ENCODE data around the gene CPLANE1. TPM values are rescaled to one million over a fixed set of nuclear protein-coding genes. Genes with fewer than 3 reads are reported as not detected.

The CPLANE1 gene
- total and polyA plus RNA-seq, 10 of the 15 experiments (the other 5 are each of a cell fraction or from before 2014, with no cell fraction given): 1.7 to 14.8 (median 6.7) TPM

GRCh38 chr5:37197340-37198050 is 51.7 kb downstream of the CPLANE1 start (continued):
- TF ChIP-seq CREB1 (IDR thresholded peaks at IDR 0.05; ENCODE audit: low read depth) (no peak), EED (IDR thresholded peaks at IDR 0.05; ENCODE audit: low read depth) (no peak), PAX5 (IDR thresholded peaks at IDR 0.05; ENCODE audit: borderline replicate concordance, low read depth, low read length) (no peak), ZNF622 (IDR thresholded peaks at IDR 0.05) (no peak), SUZ12 (IDR thresholded peaks at IDR 0.05; ENCODE audit: unreplicated experiment) (no peak), TCF3 (IDR thresholded peaks at IDR 0.05; ENCODE audit: borderline replicate concordance, insufficient read depth, low read depth, low read length) (no peak), ZSCAN29 (IDR thresholded peaks at IDR 0.05) (no peak), RBBP5 (conservative IDR thresholded peaks at IDR 0.05) (no peak), ATF2 (IDR thresholded peaks at IDR 0.05; ENCODE audit: low read length) (no peak), USF1 (IDR thresholded peaks at IDR 0.05; ENCODE audit: borderline replicate concordance, extremely low read length, insufficient read depth, low read depth, low read length) (no peak), POU2F2 (IDR thresholded peaks at IDR 0.05; ENCODE audit: borderline replicate concordance, low read depth, low read length) (no peak), BRCA1 (IDR thresholded peaks at IDR 0.05; ENCODE audit: low read depth, low read length) (no peak), KDM1A (IDR thresholded peaks at IDR 0.05; ENCODE audit: borderline replicate concordance) (no peak), MYB (IDR thresholded peaks at IDR 0.05; ENCODE audit: borderline replicate concordance, low read depth, low read length) (no peak), RUNX3 (IDR thresholded peaks at IDR 0.05; ENCODE audit: low read length) (peak; percentile 78), ATF3 (IDR thresholded peaks at IDR 0.05; ENCODE audit: borderline replicate concordance, extremely low read depth, low read depth, low read length) (no peak), CHD4 (IDR thresholded peaks at IDR 0.05) (no peak), IKZF2 (IDR thresholded peaks at IDR 0.05) (peak; percentile 53 to 63; a peak in 2 of 4 replicates), PKNOX1 (IDR thresholded peaks at IDR 0.05) (no peak), CEBPB (IDR thresholded peaks at IDR 0.05; ENCODE audit: borderline replicate concordance in 1 of 2, low read depth in 2 of 2, low read length in 2 of 2) (no peak), POLR2A (IDR thresholded peaks at IDR 0.05; ENCODE audit: low read depth, low read length) (no peak), TCF7 (IDR thresholded peaks at IDR 0.05; ENCODE audit: borderline replicate concordance) (no peak), ZBED1 (IDR thresholded peaks at IDR 0.05; ENCODE audit: borderline replicate concordance) (no peak), MAX (IDR thresholded peaks at IDR 0.05; ENCODE audit: low read depth, low read length) (no peak), BMI1 (IDR thresholded peaks at IDR 0.05; ENCODE audit: borderline replicate concordance) (no peak), BCL3 (IDR thresholded peaks at IDR 0.05; ENCODE audit: borderline replicate concordance, insufficient read depth, low read depth, low read length, poor library complexity, severe bottlenecking) (no peak)
